ENCODE results near the gene RHO. TPM values are rescaled to one million over a fixed set of nuclear protein-coding genes. Genes with fewer than 3 reads are reported as not detected.

Gene RHO
- total and polyA plus RNA-seq, 4 donors = 0.01 TPM; not detected in 3

DNA sequence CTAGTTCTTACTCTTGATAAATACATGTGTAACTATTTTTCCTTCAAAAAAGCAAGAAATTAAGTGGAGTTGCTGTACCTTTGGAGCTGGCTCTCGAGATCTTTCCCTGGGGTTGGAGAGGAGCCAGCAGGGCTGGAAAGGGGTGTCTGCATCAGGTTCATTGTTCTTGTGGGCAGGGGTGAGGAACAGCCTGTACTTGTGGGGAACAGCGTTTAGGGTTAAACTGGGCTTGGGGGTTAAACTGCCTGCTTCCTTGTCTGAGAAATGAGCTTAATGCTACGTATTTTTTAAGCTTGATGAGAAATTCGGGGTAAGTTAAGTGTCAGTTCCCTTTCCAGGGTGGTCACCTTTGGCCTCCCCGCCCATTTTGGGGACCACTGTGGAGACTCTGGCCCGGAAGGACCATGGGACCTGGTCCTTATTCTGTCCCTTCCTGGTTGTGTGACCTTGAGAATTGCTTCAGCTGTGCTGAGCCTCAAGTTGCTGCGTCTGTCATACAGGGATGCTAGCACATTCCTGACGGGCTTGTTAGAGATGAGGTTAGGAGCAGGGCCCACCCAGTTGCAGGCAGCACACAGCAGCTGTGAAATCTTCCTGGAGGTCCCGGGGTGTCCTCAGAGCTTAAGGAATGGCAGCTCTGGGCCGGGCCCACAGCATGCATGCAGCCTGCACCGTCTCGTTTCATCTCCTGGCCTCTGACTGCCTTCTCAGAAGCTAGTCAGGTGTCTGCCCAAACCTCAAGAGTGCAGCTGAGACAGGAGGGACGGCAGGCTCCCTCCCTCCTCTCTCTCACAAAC lies 26.1 kb downstream of the RHO start:
- ATAC-seq (ENCODE audit: insufficient read depth, low FRiP score) = no peak
- no peak overlapping the region for H3K27ac ChIP-seq (ENCODE audit: low read depth in 1 of 2, low read length in 1 of 2)

GRCh38 chr3:129555153-129555550 lies 26.7 kb downstream of the RHO start:
- Histone ChIP-seq H3K4me1 (ENCODE audit: control insufficient read depth in 5 of 5, insufficient read depth in 5 of 5, low read length in 5 of 5) (peaks cover 0 to 73% (median 29%) of the 10 kb centered on the region in 5 donors), H3K27ac (ENCODE audit: low read depth in 1 of 2, low read length in 1 of 2) (no peak overlapping the region), H3K9ac (ENCODE audit: insufficient read depth in 1 of 2, low read length in 2 of 2) (no peak overlapping the region), H3K36me3 (ENCODE audit: control insufficient read depth in 4 of 4, insufficient read depth in 4 of 4, low read length in 4 of 4) (peaks cover 0 to 44% (median 16%) of the 10 kb centered on the region in 4 donors), H3K9me3 (ENCODE audit: control insufficient read depth in 4 of 4, insufficient read depth in 3 of 4, low read length in 3 of 4) (no peaks in the 10 kb centered on the region), H3K27me3 (ENCODE audit: control insufficient read depth in 3 of 3, insufficient read depth in 3 of 3, low read length in 2 of 3) (no peaks in the 10 kb centered on the region), H3K4me3 (no peak overlapping the region)
- 72 to 76% methylated on average over 15 of the region's 15 CpGs for WGBS, 2 donors
- TF ChIP-seq, protein P1, sequence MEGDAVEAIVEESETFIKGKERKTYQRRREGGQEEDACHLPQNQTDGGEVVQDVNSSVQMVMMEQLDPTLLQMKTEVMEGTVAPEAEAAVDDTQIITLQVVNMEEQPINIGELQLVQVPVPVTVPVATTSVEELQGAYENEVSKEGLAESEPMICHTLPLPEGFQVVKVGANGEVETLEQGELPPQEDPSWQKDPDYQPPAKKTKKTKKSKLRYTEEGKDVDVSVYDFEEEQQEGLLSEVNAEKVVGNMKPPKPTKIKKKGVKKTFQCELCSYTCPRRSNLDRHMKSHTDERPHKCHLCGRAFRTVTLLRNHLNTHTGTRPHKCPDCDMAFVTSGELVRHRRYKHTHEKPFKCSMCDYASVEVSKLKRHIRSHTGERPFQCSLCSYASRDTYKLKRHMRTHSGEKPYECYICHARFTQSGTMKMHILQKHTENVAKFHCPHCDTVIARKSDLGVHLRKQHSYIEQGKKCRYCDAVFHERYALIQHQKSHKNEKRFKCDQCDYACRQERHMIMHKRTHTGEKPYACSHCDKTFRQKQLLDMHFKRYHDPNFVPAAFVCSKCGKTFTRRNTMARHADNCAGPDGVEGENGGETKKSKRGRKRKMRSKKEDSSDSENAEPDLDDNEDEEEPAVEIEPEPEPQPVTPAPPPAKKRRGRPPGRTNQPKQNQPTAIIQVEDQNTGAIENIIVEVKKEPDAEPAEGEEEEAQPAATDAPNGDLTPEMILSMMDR (IDR thresholded peaks at IDR 0.05; ENCODE audit: control extremely low read depth, extremely low read depth) = no peak
- ATAC-seq (ENCODE audit: insufficient read depth, low FRiP score) (no peak), DNase-seq (peak; percentile 55 to 67 (median 57))

More for the DNA sequence above, 26.1 kb downstream of the RHO start:
- no peaks in the 10 kb centered on the region for H3K27me3 ChIP-seq (ENCODE audit: control insufficient read depth in 3 of 3, insufficient read depth in 3 of 3, low read length in 2 of 3)
- H3K9me3 ChIP-seq (ENCODE audit: control insufficient read depth in 4 of 4, insufficient read depth in 3 of 4, low read length in 3 of 4) = no peaks in the 10 kb centered on the region
- H3K4me3 ChIP-seq = no peak overlapping the region
- DNase-seq = peak in 2 of 3 donors; percentile 54 to 57
- 52 to 57% methylated on average over 13 of the region's 13 CpGs for WGBS, 2 donors
- peaks cover 0 to 67% (median 23%) of the 10 kb centered on the region in 5 donors for H3K4me1 ChIP-seq (ENCODE audit: control insufficient read depth in 5 of 5, insufficient read depth in 5 of 5, low read length in 5 of 5)
- H3K9ac ChIP-seq (ENCODE audit: insufficient read depth in 1 of 2, low read length in 2 of 2) = no peak overlapping the region
- H3K36me3 ChIP-seq (ENCODE audit: control insufficient read depth in 4 of 4, insufficient read depth in 4 of 4, low read length in 4 of 4) = peaks cover 0 to 38% (median 13%) of the 10 kb centered on the region in 4 donors
- TF ChIP-seq, protein P1 (IDR thresholded peaks at IDR 0.05; ENCODE audit: control extremely low read depth, extremely low read depth) = no peak

GRCh38 chr3:129555616-129556357 lies 27.3 kb downstream of the RHO start:
- peaks cover 0 to 48% (median 16%) of the 10 kb centered on the region in 4 donors for H3K36me3 ChIP-seq (ENCODE audit: control insufficient read depth in 4 of 4, insufficient read depth in 4 of 4, low read length in 4 of 4)
- H3K4me3 ChIP-seq = no peak overlapping the region
- H3K27me3 ChIP-seq (ENCODE audit: control insufficient read depth in 3 of 3, insufficient read depth in 3 of 3, low read length in 2 of 3) = no peaks in the 10 kb centered on the region
- no peak for ATAC-seq (ENCODE audit: insufficient read depth, low FRiP score)
- no peak overlapping the region for H3K9ac ChIP-seq (ENCODE audit: insufficient read depth in 1 of 2, low read length in 2 of 2)
- DNase-seq = no peak
- H3K27ac ChIP-seq (ENCODE audit: low read depth in 1 of 2, low read length in 1 of 2) = no peak overlapping the region
- peaks cover 0 to 80% (median 32%) of the 10 kb centered on the region in 5 donors for H3K4me1 ChIP-seq (ENCODE audit: control insufficient read depth in 5 of 5, insufficient read depth in 5 of 5, low read length in 5 of 5)
- no peaks in the 10 kb centered on the region for H3K9me3 ChIP-seq (ENCODE audit: control insufficient read depth in 4 of 4, insufficient read depth in 3 of 4, low read length in 3 of 4)
- TF ChIP-seq, protein P1 (IDR thresholded peaks at IDR 0.05; ENCODE audit: control extremely low read depth, extremely low read depth) = no peak
- 84 to 87% methylated on average over 18 of the region's 18 CpGs for WGBS, 2 donors

Data from lung (tissue), 12 donors.